Choroid plexus epithelial cell (primary cell): Measurements from ENCODE around the gene NHLRC4.

Experiments
- DNase-seq: peaks from one replicate; pipeline ENCODE4 v3.0.0-alpha.2; 2010; ENCODE audit warnings: low read depth
- H3K4me3 ChIP-seq: 2 replicates; pipeline ENCODE4 v1.5.1; 2011; ENCODE audit warnings: low read depth, mild to moderate bottlenecking, control low read depth, low read length, moderate library complexity
- TF ChIP-seq, protein P1 (sequence below): conservative IDR thresholded peaks from 2 replicates; pipeline ENCODE4 v1.5.1; 2011; ENCODE audit warnings: low read depth, mild to moderate bottlenecking, control low read depth, inconsistent platforms, low read length, moderate library complexity

Gene NHLRC4

DNA sequence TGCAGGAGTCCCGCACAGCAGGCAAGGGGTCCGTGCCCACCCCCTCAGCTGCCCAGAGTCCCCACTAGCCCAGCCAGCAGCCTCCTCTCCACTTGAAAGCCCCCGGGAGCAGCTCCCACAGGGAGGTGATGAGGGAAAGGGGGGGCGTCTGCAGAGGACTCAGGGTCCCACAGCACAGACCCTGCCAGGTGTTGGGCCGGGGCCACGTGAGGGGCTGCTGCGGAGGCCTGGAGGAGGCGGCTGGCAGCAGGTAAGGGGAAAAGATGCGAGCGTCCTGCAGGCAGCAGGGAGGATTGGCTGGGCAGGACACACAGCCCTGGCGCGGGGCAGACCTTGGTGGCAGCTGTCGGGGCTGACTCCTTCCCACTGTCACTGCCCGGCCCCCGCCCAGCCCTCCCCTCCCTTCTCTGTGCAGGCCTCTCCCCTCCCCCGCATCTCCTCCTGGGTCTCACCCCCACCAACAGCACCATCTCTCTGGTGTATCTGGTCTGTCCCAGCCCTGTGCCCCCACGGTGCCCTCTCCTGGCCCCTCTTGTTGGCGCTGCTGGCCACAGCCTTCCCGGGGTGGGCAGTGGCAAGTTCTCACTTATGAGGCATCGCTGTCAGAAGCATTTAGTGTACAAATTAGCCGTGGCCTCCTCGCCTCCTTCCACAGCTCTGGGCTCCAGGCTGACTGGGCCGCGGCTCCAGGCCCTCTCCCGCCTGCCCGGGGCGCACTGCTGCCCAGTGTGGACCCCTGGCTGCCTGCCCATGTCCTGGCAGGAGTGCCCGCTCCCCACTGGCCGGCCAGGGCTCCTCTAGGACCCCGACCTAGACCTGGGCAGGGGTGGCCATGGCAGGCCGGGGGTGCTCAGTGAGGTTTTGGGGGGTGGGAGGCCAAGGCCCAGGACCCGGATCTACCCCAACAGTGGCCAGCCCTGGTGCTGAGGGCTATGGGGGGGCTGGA, 11.0 kb upstream of the NHLRC4 start:
- no peak overlapping the region for H3K4me3 ChIP-seq
- DNase-seq, result no peak
- TF ChIP-seq, protein P1, sequence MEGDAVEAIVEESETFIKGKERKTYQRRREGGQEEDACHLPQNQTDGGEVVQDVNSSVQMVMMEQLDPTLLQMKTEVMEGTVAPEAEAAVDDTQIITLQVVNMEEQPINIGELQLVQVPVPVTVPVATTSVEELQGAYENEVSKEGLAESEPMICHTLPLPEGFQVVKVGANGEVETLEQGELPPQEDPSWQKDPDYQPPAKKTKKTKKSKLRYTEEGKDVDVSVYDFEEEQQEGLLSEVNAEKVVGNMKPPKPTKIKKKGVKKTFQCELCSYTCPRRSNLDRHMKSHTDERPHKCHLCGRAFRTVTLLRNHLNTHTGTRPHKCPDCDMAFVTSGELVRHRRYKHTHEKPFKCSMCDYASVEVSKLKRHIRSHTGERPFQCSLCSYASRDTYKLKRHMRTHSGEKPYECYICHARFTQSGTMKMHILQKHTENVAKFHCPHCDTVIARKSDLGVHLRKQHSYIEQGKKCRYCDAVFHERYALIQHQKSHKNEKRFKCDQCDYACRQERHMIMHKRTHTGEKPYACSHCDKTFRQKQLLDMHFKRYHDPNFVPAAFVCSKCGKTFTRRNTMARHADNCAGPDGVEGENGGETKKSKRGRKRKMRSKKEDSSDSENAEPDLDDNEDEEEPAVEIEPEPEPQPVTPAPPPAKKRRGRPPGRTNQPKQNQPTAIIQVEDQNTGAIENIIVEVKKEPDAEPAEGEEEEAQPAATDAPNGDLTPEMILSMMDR, result no peak

DNA sequence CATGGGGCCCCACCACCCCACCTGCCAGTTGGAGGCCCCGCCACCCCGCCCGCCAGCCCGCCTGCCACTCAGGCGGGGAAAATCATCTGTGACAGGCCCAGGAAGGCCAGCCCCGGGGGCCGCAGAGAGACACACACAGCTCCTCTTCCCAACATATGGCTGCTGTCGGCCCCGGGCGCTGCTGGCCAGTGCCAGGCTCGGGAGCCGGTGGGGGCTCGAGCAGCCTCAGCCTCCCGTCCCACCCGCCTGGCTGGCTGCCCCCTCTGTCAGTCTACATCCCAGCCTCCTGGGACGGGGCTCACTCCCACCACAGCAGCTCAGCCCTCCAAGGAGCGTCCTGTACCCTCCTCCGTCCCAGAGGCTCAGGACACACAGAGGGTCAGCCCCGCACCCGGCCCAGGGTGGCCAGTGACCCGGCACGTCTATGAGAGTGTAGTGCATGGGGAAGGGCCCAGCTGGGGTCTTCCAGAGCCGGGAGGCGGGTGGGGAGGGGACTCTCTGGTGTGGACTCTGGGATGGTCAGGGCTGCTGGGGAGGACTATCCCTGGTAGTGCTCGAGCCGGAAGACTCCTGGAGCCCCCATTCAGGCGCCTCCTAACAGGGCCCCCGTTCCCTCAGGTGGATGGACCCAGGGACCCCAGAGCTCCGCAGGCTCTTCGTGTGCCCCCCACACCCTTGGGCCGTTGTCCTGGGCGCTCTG, 10.2 kb upstream of the NHLRC4 start:
- TF ChIP-seq, protein P1, result no peak

GRCh38 chr16:557463-558297, 9.1 kb upstream of the NHLRC4 start:
- no peak overlapping the region for H3K4me3 ChIP-seq
- DNase-seq, result no peak
- TF ChIP-seq, protein P1, result no peak

More for the DNA sequence above, 10.2 kb upstream of the NHLRC4 start:
- no peak overlapping the region for H3K4me3 ChIP-seq
- no peak for DNase-seq

GRCh38 chr16:558298-559020, 8.3 kb upstream of the NHLRC4 start:
- TF ChIP-seq, protein P1, result no peak
- no peak for DNase-seq
- no peak overlapping the region for H3K4me3 ChIP-seq

DNA sequence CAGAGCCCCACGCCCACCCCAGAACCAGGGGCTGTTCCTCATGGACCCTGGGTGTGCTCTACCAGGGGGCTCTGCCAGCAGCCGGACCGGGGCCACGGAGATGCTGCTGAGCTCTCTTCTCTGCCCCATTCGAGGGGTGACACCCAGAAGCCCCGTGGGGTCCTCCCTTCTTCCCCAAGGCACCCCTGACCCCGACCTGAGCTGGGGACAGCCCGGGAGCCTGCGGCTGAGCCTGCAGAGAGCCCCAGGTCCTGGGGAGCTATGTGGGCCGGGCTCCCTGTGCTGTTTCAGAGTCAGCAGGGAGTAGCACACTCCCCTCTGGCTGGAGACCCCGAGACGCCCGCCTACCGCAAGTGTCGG, 7.8 kb upstream of the NHLRC4 start:
- TF ChIP-seq, protein P1, result no peak
- H3K4me3 ChIP-seq, result no peak overlapping the region
- DNase-seq, result no peak

DNA sequence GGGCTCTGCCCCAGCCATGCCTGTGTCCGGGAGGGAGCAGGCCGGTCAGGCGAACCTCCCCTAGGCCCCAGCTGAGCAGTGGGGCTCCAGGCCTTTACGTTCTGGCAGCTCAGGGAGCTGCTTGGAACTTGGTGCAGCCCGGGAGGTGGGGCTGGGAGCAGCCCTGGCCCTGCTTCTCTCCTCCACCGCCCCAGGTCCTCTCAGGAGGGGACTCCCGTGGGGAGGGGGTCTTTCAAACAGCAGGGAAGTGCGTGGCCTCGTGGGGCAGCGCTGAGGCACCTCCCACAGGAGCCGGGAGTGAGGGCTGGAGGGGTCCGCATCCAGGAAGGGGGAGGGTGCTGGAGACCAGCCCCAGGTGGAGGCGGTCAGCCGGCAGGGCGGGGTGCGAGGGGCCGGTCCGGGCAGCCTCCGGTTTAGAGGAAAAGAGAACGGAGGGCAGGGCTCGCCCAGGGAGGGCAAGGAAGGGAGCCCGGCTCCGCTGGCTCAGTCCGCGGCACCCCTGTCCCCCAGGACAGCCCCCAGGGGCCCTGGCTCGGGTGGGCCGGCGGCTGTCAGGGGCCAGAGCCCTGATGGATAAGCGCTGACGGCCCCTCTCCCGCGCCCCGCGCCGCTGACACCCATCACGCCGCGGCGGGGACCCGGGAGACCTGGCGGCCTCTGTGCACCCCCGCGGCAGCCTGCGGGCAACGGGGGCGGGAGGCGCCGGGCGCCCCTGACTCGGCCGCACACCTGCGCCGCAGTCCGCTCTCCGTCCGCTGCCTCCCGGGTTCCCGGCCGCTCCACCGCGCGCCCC, 7.2 kb upstream of the NHLRC4 start:
- H3K4me3 ChIP-seq, result no peak overlapping the region
- DNase-seq, result no peak
- TF ChIP-seq, protein P1, result no peak
